KMS-11 (cell line): Measurements from ENCODE around the gene ARL5C.

ENCODE experiments used
- H2AFZ ChIP-seq: fragments of 200-600 bp; sonication (generic); 2 replicates; pipeline ENCODE4 v1.6.1; 2016; ENCODE audit warnings: antibody characterized with exemption, mixed run types, low read depth
- H3K27ac ChIP-seq: fragments of 200-600 bp; sonication (generic); 2 replicates; pipeline ENCODE4 v1.6.1; 2016; ENCODE audit warnings: mild to moderate bottlenecking, mixed run types
- H3K27me3 ChIP-seq: fragments of 200-600 bp; sonication (generic); 2 replicates; pipeline ENCODE4 v1.6.1; 2017; ENCODE audit warnings: mild to moderate bottlenecking, low read depth, mixed run types, moderate library complexity; ENCODE audit not compliant: insufficient read depth
- H3K36me3 ChIP-seq: fragments of 200-600 bp; sonication (generic); 2 replicates; pipeline ENCODE4 v1.6.1; 2017; ENCODE audit warnings: mild to moderate bottlenecking, mixed run types; ENCODE audit not compliant: insufficient read depth
- H3K4me1 ChIP-seq: fragments of 200-600 bp; sonication (generic); 2 replicates; pipeline ENCODE4 v1.6.1; 2016; ENCODE audit warnings: mild to moderate bottlenecking, low read depth, mixed run types; ENCODE audit not compliant: poor library complexity, severe bottlenecking
- H3K4me2 ChIP-seq: fragments of 200-600 bp; sonication (generic); 2 replicates; pipeline ENCODE4 v1.7.0; 2016; ENCODE audit warnings: mild to moderate bottlenecking, mixed run types
- H3K4me3 ChIP-seq: fragments of 200-600 bp; sonication (generic); IDR thresholded peaks from 2 replicates; pipeline ENCODE4 v1.6.1; 2017; ENCODE audit warnings: low read depth, low read length, mixed read lengths; ENCODE audit not compliant: insufficient read depth
- H3K79me2 ChIP-seq: fragments of 200-600 bp; sonication (generic); 2 replicates; pipeline ENCODE4 v1.6.1; 2016; ENCODE audit warnings: low read depth, mixed run types; ENCODE audit not compliant: insufficient read depth
- H3K9ac ChIP-seq: fragments of 200-600 bp; sonication (generic); 2 replicates; pipeline ENCODE4 v1.6.1; 2016; ENCODE audit warnings: mild to moderate bottlenecking, mixed run types
- H4K20me1 ChIP-seq: fragments of 200-600 bp; sonication (generic); 2 replicates; pipeline ENCODE4 v1.6.1; 2016; ENCODE audit warnings: mild to moderate bottlenecking, mixed run types; ENCODE audit not compliant: insufficient read depth
- TF ChIP-seq, protein P1 (sequence below): fragments of 200-600 bp; sonication (generic); conservative IDR thresholded peaks from 2 replicates; pipeline ENCODE4 v1.6.1; 2017; ENCODE audit warnings: low read depth, mild to moderate bottlenecking, antibody characterized with exemption, low read length, moderate library complexity, mixed read lengths

The ARL5C gene

GRCh38 chr17:39196241-39196807 is 30.4 kb upstream of the ARL5C start:
- H3K9ac ChIP-seq: peak overlapping the region; percentile 1; the same call in 1 of the 2 replicates

DNA sequence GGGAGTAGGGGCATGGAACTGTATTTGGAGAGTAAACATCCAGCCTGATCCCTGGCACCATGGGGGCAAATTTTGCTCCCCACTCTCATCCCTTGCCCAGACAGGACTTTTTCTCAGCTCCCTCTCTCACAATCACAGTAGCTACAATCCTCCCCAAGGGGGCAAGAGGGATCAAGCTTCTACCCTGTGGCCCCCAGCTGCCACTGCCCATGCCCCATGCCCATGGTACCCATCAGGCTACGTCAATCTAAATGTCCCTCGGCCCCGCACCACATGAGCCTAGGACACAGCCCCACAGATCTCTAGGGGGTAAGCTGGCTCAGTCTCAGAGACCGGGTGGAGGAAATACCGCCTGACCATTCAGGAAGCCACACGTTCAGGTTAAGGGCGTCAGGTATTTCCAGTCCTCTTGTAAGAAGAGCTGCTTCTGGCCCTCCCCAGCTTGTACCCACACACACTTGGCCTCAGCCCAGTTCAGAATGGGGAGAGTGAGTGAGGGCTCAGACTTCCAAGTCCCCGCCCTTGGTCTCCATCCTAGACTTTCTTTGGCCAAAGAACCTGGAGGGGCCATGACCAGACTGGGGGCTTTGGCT is 29.7 kb upstream of the ARL5C start:
- TF ChIP-seq, protein P1, sequence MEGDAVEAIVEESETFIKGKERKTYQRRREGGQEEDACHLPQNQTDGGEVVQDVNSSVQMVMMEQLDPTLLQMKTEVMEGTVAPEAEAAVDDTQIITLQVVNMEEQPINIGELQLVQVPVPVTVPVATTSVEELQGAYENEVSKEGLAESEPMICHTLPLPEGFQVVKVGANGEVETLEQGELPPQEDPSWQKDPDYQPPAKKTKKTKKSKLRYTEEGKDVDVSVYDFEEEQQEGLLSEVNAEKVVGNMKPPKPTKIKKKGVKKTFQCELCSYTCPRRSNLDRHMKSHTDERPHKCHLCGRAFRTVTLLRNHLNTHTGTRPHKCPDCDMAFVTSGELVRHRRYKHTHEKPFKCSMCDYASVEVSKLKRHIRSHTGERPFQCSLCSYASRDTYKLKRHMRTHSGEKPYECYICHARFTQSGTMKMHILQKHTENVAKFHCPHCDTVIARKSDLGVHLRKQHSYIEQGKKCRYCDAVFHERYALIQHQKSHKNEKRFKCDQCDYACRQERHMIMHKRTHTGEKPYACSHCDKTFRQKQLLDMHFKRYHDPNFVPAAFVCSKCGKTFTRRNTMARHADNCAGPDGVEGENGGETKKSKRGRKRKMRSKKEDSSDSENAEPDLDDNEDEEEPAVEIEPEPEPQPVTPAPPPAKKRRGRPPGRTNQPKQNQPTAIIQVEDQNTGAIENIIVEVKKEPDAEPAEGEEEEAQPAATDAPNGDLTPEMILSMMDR: no peak
- Histone ChIP-seq H3K4me2 (peak overlapping the region; percentile 97), H3K4me1 (peaks cover 32% of the 10 kb centered on the region), H3K9ac (peak overlapping the region; percentile 1; the same call in 1 of the 2 replicates), H3K4me3 (no peak overlapping the region), H4K20me1 (no peaks in the 10 kb centered on the region), H2AFZ (no peak overlapping the region), H3K79me2 (peaks cover 10% of the 10 kb centered on the region), H3K36me3 (no peaks in the 10 kb centered on the region), H3K27ac (peak overlapping the region; percentile 25; the same call in 1 of the 2 replicates), H3K27me3 (no peaks in the 10 kb centered on the region)

More at GRCh38 chr17:39196241-39196807, 30.4 kb upstream of the ARL5C start:
- H3K4me2 ChIP-seq: peak overlapping the region; percentile 97
- no peaks in the 10 kb centered on the region for H4K20me1 ChIP-seq
- no peaks in the 10 kb centered on the region for H3K27me3 ChIP-seq
- H3K27ac ChIP-seq: peak overlapping the region; percentile 25; the same call in 1 of the 2 replicates
- H3K4me1 ChIP-seq: peaks cover 33% of the 10 kb centered on the region
- H2AFZ ChIP-seq: no peak overlapping the region
- H3K79me2 ChIP-seq: peaks cover 17% of the 10 kb centered on the region
- TF ChIP-seq, protein P1: no peak
- H3K4me3 ChIP-seq: no peak overlapping the region
- peaks cover 2% of the 10 kb centered on the region; the same call in 1 of the 2 replicates for H3K36me3 ChIP-seq

DNA sequence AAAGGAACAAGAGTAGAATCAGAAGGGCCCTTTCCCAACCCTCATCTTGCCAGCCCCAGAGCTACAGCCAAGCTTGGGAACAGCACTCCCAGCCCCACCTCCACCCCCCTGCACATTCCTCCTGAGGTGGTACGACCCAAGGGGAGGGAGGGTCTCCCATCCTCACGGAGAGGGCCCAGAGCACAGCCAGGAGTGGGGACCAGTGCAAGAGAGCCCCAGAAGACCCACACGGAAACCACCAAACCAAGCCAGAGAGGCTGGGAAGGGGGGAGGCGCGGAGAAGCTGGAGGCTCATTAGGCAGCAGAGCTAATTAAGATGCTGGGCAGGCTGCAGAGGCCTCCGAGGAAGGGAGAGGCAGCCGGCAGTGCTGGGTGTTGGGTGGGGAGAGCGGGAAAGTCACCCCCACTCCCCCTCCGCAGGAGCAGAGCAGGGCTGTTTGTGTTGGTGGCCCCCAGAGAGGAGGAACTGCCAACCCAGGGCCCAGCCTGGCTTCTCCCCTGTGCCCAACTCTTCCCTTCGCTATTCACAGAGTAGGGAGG is 29.1 kb upstream of the ARL5C start:
- Histone ChIP-seq H3K4me2 (peak overlapping the region; percentile 97; the same call in 1 of the 2 replicates), H3K79me2 (peaks cover 4% of the 10 kb centered on the region; the same call in 1 of the 2 replicates), H3K36me3 (no peaks in the 10 kb centered on the region), H4K20me1 (no peaks in the 10 kb centered on the region), H3K4me1 (peaks cover 32% of the 10 kb centered on the region), H3K27me3 (no peaks in the 10 kb centered on the region), H3K4me3 (no peak overlapping the region), H3K27ac (no peak overlapping the region), H3K9ac (no peak overlapping the region), H2AFZ (no peak overlapping the region)
- TF ChIP-seq, protein P1: no peak

DNA sequence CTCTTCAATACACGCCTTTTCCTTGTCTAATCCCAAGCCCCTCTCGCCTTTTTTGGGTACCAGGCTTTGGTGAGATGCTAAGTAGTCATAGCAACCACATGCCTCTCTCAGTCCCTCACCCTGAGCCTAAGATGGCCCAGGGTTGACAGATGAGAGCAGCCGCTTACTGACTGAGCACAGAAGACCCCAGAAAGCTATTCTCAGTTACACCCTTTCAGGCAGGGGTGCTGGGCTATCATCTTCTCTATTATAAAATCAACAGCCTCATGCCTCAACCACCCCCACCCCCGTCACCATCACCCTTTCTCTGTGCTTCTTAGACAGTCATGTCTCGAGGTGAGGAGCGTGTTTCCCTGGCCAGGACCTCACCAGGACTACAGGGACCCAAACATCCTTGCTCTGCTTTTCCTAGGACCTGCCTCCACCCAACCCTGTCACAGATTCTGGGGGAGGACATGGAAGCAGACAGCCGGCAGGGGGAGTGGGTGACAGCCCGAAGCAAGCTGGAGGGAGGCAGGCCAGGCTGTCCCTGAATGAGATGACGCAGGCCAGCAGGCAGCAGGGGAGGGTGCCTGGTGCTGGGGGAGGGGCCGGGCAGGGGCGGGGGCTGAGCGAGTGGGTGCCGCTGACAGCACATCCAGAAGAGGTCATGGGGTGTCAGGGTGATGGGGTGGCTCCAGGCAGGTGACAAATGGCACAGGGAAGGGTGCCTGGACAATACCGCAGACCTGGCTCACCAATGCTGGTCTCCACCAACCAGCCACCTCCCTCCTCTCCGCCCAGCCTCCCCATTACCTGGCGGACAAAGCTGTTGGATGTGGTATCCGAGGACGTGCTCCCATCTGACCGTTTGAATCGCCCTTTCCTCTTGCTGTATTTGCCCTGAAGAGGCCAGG is 28.4 kb upstream of the ARL5C start:
- Histone ChIP-seq H3K4me2 (no peak overlapping the region), H4K20me1 (no peaks in the 10 kb centered on the region), H3K36me3 (no peaks in the 10 kb centered on the region), H3K4me3 (no peak overlapping the region), H3K27me3 (no peaks in the 10 kb centered on the region), H3K79me2 (peaks cover 4% of the 10 kb centered on the region; the same call in 1 of the 2 replicates), H3K9ac (no peak overlapping the region), H3K4me1 (peaks cover 29% of the 10 kb centered on the region), H2AFZ (no peak overlapping the region), H3K27ac (no peak overlapping the region)
- TF ChIP-seq, protein P1: no peak
